ENCODE measurements around the gene TCEANC2. TPM values are rescaled to one million over a fixed set of nuclear protein-coding genes. Genes with fewer than 3 reads are reported as not detected.
"Not testable (repeated sequence)": the region's sequence is repeated elsewhere in the genome, so short reads cannot be mapped to it uniquely, and the experiment has no call there.

Gene TCEANC2
- total RNA-seq, 1 experiment from 2014 or later, result 5.3 TPM

- Histone ChIP-seq H4K20me1 (ENCODE audit: insufficient read depth, low read depth, low read length) (no peaks in the 10 kb centered on the region), H3K27ac (ENCODE audit: low read length) (no peak overlapping the region), H3K9me3 (ENCODE audit: low read length) (no peaks in the 10 kb centered on the region), H3K79me2 (ENCODE audit: low read length) (peaks cover 7% of the 10 kb centered on the region; the same call in 1 of the 2 replicates), H3K27me3 (ENCODE audit: low read length) (no peaks in the 10 kb centered on the region), H3K4me2 (ENCODE audit: low read depth, low read length, poor library complexity, severe bottlenecking) (no peak overlapping the region), H2AFZ (ENCODE audit: low read length) (no peak overlapping the region), H3K9me2 (replicated peaks; ENCODE audit: insufficient read depth, low read length) (no peaks in the 10 kb centered on the region), H3K4me3 (ENCODE audit: low read length) (no peak overlapping the region), H3K9ac (ENCODE audit: low read length) (no peak overlapping the region), H3K36me3 (ENCODE audit: insufficient read depth, low read length) (no peaks in the 10 kb centered on the region), H3K4me1 (ENCODE audit: low read length) (0 out of 2 replicates have a peak, but pooled peaks cover 1% of the 10 kb centered on the region)
- DNase-seq, result peak; percentile 91
These were observed 28.2 kb downstream of the TCEANC2 start for GRCh38 chr1:54081306-54082270.

GRCh38 chr1:54084794-54085193, 31.4 kb downstream of the TCEANC2 start:
- Histone ChIP-seq H3K4me3 (ENCODE audit: low read length) (no peak overlapping the region), H3K9me2 (replicated peaks; ENCODE audit: insufficient read depth, low read length) (no peaks in the 10 kb centered on the region), H3K79me2 (ENCODE audit: low read length) (peaks cover 7% of the 10 kb centered on the region; the same call in 1 of the 2 replicates), H3K27ac (ENCODE audit: low read length) (no peak overlapping the region), H2AFZ (ENCODE audit: low read length) (no peak overlapping the region), H3K9ac (ENCODE audit: low read length) (no peak overlapping the region), H4K20me1 (ENCODE audit: insufficient read depth, low read depth, low read length) (no peaks in the 10 kb centered on the region), H3K36me3 (ENCODE audit: insufficient read depth, low read length) (no peaks in the 10 kb centered on the region), H3K9me3 (ENCODE audit: low read length) (no peaks in the 10 kb centered on the region), H3K27me3 (ENCODE audit: low read length) (no peaks in the 10 kb centered on the region), H3K4me2 (ENCODE audit: low read depth, low read length, poor library complexity, severe bottlenecking) (no peak overlapping the region), H3K4me1 (ENCODE audit: low read length) (0 out of 2 replicates have a peak, but pooled peaks cover 3% of the 10 kb centered on the region)
- DNase-seq, result no peak

GRCh38 chr1:54086754-54087153, 33.3 kb downstream of the TCEANC2 start:
- peaks cover 7% of the 10 kb centered on the region; the same call in 1 of the 2 replicates for H3K79me2 ChIP-seq (ENCODE audit: low read length)
- no peaks in the 10 kb centered on the region for H3K9me3 ChIP-seq (ENCODE audit: low read length)
- H4K20me1 ChIP-seq (ENCODE audit: insufficient read depth, low read depth, low read length), result no peaks in the 10 kb centered on the region
- H3K27me3 ChIP-seq (ENCODE audit: low read length), result no peaks in the 10 kb centered on the region
- no peaks in the 10 kb centered on the region for H3K9me2 ChIP-seq (replicated peaks; ENCODE audit: insufficient read depth, low read length)
- no peaks in the 10 kb centered on the region for H3K36me3 ChIP-seq (ENCODE audit: insufficient read depth, low read length)
- no peak overlapping the region for H2AFZ ChIP-seq (ENCODE audit: low read length)
- 0 out of 2 replicates have a peak, but pooled peaks cover 3% of the 10 kb centered on the region for H3K4me1 ChIP-seq (ENCODE audit: low read length)
- no peak overlapping the region for H3K4me3 ChIP-seq (ENCODE audit: low read length)
- no peak overlapping the region for H3K4me2 ChIP-seq (ENCODE audit: low read depth, low read length, poor library complexity, severe bottlenecking)
- no peak overlapping the region for H3K27ac ChIP-seq (ENCODE audit: low read length)
- DNase-seq, result no peak
- no peak overlapping the region for H3K9ac ChIP-seq (ENCODE audit: low read length)

- no peak overlapping the region for H2AFZ ChIP-seq (ENCODE audit: low read length)
- no peaks in the 10 kb centered on the region for H4K20me1 ChIP-seq (ENCODE audit: insufficient read depth, low read depth, low read length)
- H3K9ac ChIP-seq (ENCODE audit: low read length), result no peak overlapping the region
- no peaks in the 10 kb centered on the region for H3K36me3 ChIP-seq (ENCODE audit: insufficient read depth, low read length)
- H3K27me3 ChIP-seq (ENCODE audit: low read length), result no peaks in the 10 kb centered on the region
- H3K4me2 ChIP-seq (ENCODE audit: low read depth, low read length, poor library complexity, severe bottlenecking), result no peak overlapping the region
- H3K9me3 ChIP-seq (ENCODE audit: low read length), result no peaks in the 10 kb centered on the region
- H3K79me2 ChIP-seq (ENCODE audit: low read length), result no peaks in the 10 kb centered on the region
- no peak overlapping the region for H3K4me3 ChIP-seq (ENCODE audit: low read length)
- 0 out of 2 replicates have a peak, but pooled peaks cover 3% of the 10 kb centered on the region for H3K4me1 ChIP-seq (ENCODE audit: low read length)
- H3K9me2 ChIP-seq (replicated peaks; ENCODE audit: insufficient read depth, low read length), result no peaks in the 10 kb centered on the region
- DNase-seq, result no peak
- H3K27ac ChIP-seq (ENCODE audit: low read length), result no peak overlapping the region
These were observed 35.0 kb downstream of the TCEANC2 start for GRCh38 chr1:54088385-54088784.

- no peaks in the 10 kb centered on the region for H3K79me2 ChIP-seq (ENCODE audit: low read length)
- no peak overlapping the region for H3K4me3 ChIP-seq (ENCODE audit: low read length)
- H3K4me1 ChIP-seq (ENCODE audit: low read length), result 0 out of 2 replicates have a peak, but pooled peaks cover 1% of the 10 kb centered on the region
- no peak overlapping the region for H3K9ac ChIP-seq (ENCODE audit: low read length)
- H3K36me3 ChIP-seq (ENCODE audit: insufficient read depth, low read length), result no peaks in the 10 kb centered on the region
- no peaks in the 10 kb centered on the region for H3K9me2 ChIP-seq (replicated peaks; ENCODE audit: insufficient read depth, low read length)
- no peak overlapping the region for H3K4me2 ChIP-seq (ENCODE audit: low read depth, low read length, poor library complexity, severe bottlenecking)
- no peak overlapping the region for H3K27ac ChIP-seq (ENCODE audit: low read length)
- no peaks in the 10 kb centered on the region for H3K27me3 ChIP-seq (ENCODE audit: low read length)
- H2AFZ ChIP-seq (ENCODE audit: low read length), result no peak overlapping the region
- H3K9me3 ChIP-seq (ENCODE audit: low read length), result no peaks in the 10 kb centered on the region
- H4K20me1 ChIP-seq (ENCODE audit: insufficient read depth, low read depth, low read length), result no peaks in the 10 kb centered on the region
- no peak for DNase-seq
These were observed 38.3 kb downstream of the TCEANC2 start for GRCh38 chr1:54091666-54092065.

GRCh38 chr1:54094001-54094729, 40.8 kb downstream of the TCEANC2 start:
- H3K27me3 ChIP-seq (ENCODE audit: low read length), result no peaks in the 10 kb centered on the region
- H3K9me2 ChIP-seq (replicated peaks; ENCODE audit: insufficient read depth, low read length), result no peaks in the 10 kb centered on the region
- H3K79me2 ChIP-seq (ENCODE audit: low read length), result no peaks in the 10 kb centered on the region

GRCh38 chr1:54094730-54095105, 41.3 kb downstream of the TCEANC2 start:
- not testable (repeated sequence) for H3K27me3 ChIP-seq (ENCODE audit: low read length); H3K36me3 ChIP-seq (ENCODE audit: insufficient read depth, low read length); H2AFZ ChIP-seq (ENCODE audit: low read length); H4K20me1 ChIP-seq (ENCODE audit: insufficient read depth, low read depth, low read length); H3K27ac ChIP-seq (ENCODE audit: low read length); H3K9me3 ChIP-seq (ENCODE audit: low read length); H3K4me2 ChIP-seq (ENCODE audit: low read depth, low read length, poor library complexity, severe bottlenecking); H3K79me2 ChIP-seq (ENCODE audit: low read length); DNase-seq; H3K4me1 ChIP-seq (ENCODE audit: low read length); H3K9ac ChIP-seq (ENCODE audit: low read length); H3K9me2 ChIP-seq (replicated peaks; ENCODE audit: insufficient read depth, low read length); H3K4me3 ChIP-seq (ENCODE audit: low read length)

More at GRCh38 chr1:54094001-54094729, 40.8 kb downstream of the TCEANC2 start:
- H3K9me3 ChIP-seq (ENCODE audit: low read length), result no peaks in the 10 kb centered on the region
- no peak overlapping the region for H3K4me2 ChIP-seq (ENCODE audit: low read depth, low read length, poor library complexity, severe bottlenecking)
- H3K4me1 ChIP-seq (ENCODE audit: low read length), result no peaks in the 10 kb centered on the region
- DNase-seq, result no peak
- no peak overlapping the region for H3K9ac ChIP-seq (ENCODE audit: low read length)
- H2AFZ ChIP-seq (ENCODE audit: low read length), result no peak overlapping the region
- H3K27ac ChIP-seq (ENCODE audit: low read length), result no peak overlapping the region
- H4K20me1 ChIP-seq (ENCODE audit: insufficient read depth, low read depth, low read length), result no peaks in the 10 kb centered on the region
- no peak overlapping the region for H3K4me3 ChIP-seq (ENCODE audit: low read length)
- no peaks in the 10 kb centered on the region for H3K36me3 ChIP-seq (ENCODE audit: insufficient read depth, low read length)
